Measurements from ENCODE around the gene C1QTNF8. TPM values are rescaled to one million over a fixed set of nuclear protein-coding genes. Genes with fewer than 3 reads are reported as not detected.

Gene C1QTNF8
- polyA plus RNA-seq, 1 donor (not counting 4 experiments of a cell fraction or from before 2014, with no cell fraction given), result not detected

DNA sequence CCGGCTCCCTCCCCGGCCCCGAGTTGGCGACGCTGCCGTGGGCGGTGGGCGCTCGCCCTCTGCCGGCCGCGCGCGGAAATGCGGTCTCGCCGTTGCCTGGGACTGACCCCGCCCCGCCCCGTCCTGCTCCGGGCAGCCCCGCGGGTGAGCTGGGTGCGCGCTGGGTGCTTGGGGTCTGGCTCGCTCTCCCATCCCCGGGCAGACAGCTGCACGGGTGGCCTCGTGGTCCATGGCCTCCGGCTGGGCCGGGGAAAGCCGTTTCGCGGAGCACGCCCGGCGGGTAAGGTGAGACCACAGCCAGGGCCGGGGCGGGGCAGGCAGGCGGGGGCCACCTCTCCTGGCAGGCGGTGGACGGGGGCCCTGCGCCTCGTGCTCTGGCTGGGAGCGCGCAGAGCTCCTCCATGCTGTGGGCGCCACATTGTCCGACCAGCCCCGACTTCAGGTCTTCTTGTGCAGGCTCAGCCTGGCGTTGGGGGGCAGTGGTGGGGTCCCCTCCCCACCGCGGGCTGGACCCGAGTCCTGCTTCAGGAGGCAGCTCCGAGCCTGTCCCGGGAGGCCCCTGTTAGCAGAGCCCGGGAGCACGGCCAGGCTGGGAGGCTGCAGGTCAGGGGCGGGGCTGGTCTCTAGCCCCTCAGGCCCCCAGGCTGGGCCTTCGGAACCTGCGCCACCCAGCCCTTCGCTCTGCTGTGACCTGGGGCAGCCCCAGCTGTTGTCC is 7.0 kb upstream of the C1QTNF8 start:
- no peak overlapping the region for H2AFZ ChIP-seq (ENCODE audit: control insufficient read depth, low read length)
- H3K4me3 ChIP-seq (ENCODE audit: control insufficient read depth in 2 of 3, extremely low read depth in 1 of 3, insufficient read depth in 2 of 3, low read depth in 1 of 3, low read length in 3 of 3), result no peak overlapping the region
- H3K27me3 ChIP-seq (ENCODE audit: control insufficient read depth, extremely low read depth, insufficient read depth, low read length), result peaks cover 56% of the 10 kb centered on the region
- TF ChIP-seq, protein P1, sequence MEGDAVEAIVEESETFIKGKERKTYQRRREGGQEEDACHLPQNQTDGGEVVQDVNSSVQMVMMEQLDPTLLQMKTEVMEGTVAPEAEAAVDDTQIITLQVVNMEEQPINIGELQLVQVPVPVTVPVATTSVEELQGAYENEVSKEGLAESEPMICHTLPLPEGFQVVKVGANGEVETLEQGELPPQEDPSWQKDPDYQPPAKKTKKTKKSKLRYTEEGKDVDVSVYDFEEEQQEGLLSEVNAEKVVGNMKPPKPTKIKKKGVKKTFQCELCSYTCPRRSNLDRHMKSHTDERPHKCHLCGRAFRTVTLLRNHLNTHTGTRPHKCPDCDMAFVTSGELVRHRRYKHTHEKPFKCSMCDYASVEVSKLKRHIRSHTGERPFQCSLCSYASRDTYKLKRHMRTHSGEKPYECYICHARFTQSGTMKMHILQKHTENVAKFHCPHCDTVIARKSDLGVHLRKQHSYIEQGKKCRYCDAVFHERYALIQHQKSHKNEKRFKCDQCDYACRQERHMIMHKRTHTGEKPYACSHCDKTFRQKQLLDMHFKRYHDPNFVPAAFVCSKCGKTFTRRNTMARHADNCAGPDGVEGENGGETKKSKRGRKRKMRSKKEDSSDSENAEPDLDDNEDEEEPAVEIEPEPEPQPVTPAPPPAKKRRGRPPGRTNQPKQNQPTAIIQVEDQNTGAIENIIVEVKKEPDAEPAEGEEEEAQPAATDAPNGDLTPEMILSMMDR (optimal IDR thresholded peaks at IDR 0.05 in 1 of 3, IDR thresholded peaks at IDR 0.05 in 1 of 3, conservative IDR thresholded peaks at IDR 0.05 in 1 of 3; ENCODE audit: extremely low read depth in 1 of 3, insufficient read depth in 2 of 3, low read length in 3 of 3), result peak in 2 of 3 experiments; percentile 65 to 86
- TF ChIP-seq EZH2 (IDR thresholded peaks at IDR 0.05; ENCODE audit: low read length), result peak; percentile 16
- no peaks in the 10 kb centered on the region for H4K20me1 ChIP-seq (ENCODE audit: control insufficient read depth, extremely low read depth, insufficient read depth, low read length)
- no peaks in the 10 kb centered on the region for H3K9me1 ChIP-seq (ENCODE audit: control insufficient read depth, extremely low read depth, insufficient read depth, low read length)
- no peak overlapping the region for H3K27ac ChIP-seq (ENCODE audit: control insufficient read depth, insufficient read depth, low read length)
- H3K36me3 ChIP-seq (ENCODE audit: control insufficient read depth in 2 of 2, extremely low read depth in 1 of 2, insufficient read depth in 2 of 2, low read length in 2 of 2), result no peaks in the 10 kb centered on the region
- H3K9ac ChIP-seq (ENCODE audit: control insufficient read depth, extremely low read depth, insufficient read depth, low read length), result no peak overlapping the region
- dilution Hi-C loops (cut with MboI; ENCODE audit: extremely low pct_ligation_motif_present, low sequenced_read_pairs), result no loop called here
- H3K79me2 ChIP-seq (ENCODE audit: control insufficient read depth, insufficient read depth, low read length), result no peaks in the 10 kb centered on the region
- H3K9me3 ChIP-seq (ENCODE audit: control insufficient read depth, low read depth, low read length), result no peaks in the 10 kb centered on the region
- no peak for FAIRE-seq
- peak overlapping the region; percentile 45 for H3K4me2 ChIP-seq (ENCODE audit: control insufficient read depth, extremely low read depth, insufficient read depth, low read depth, low read length)
- DNase-seq (ENCODE audit: low read depth, low spot score), result no peak
- H3K4me1 ChIP-seq (ENCODE audit: control insufficient read depth, extremely low read depth, insufficient read depth, low read length), result no peaks in the 10 kb centered on the region

DNA sequence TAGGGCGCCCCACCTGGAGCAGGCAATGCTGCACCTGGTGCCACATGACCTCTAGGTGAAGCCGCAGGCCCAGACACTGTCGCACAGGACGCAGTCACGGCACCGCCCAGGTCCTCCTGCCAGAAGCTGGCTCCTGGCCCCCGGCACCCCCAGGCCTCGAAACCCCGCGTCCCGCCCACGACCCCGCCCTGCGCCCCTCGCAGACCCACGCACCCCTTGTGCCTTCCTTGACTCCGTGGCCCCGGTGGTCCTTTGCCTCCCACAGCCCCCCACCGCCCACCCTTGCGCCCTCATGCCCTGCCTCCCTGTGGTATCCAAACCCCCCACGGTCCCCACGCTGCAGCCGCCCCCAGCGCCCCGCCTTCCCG is 6.3 kb upstream of the C1QTNF8 start:
- Histone ChIP-seq H3K4me3 (ENCODE audit: control insufficient read depth in 2 of 3, extremely low read depth in 1 of 3, insufficient read depth in 2 of 3, low read depth in 1 of 3, low read length in 3 of 3) (no peak overlapping the region), H3K9ac (ENCODE audit: control insufficient read depth, extremely low read depth, insufficient read depth, low read length) (no peak overlapping the region), H3K27me3 (ENCODE audit: control insufficient read depth, extremely low read depth, insufficient read depth, low read length) (peaks cover 50% of the 10 kb centered on the region), H3K36me3 (ENCODE audit: control insufficient read depth in 2 of 2, extremely low read depth in 1 of 2, insufficient read depth in 2 of 2, low read length in 2 of 2) (no peaks in the 10 kb centered on the region), H4K20me1 (ENCODE audit: control insufficient read depth, extremely low read depth, insufficient read depth, low read length) (no peaks in the 10 kb centered on the region), H3K27ac (ENCODE audit: control insufficient read depth, insufficient read depth, low read length) (no peak overlapping the region), H3K9me3 (ENCODE audit: control insufficient read depth, low read depth, low read length) (no peaks in the 10 kb centered on the region), H3K4me2 (ENCODE audit: control insufficient read depth, extremely low read depth, insufficient read depth, low read depth, low read length) (no peak overlapping the region), H2AFZ (ENCODE audit: control insufficient read depth, low read length) (no peak overlapping the region), H3K4me1 (ENCODE audit: control insufficient read depth, extremely low read depth, insufficient read depth, low read length) (no peaks in the 10 kb centered on the region), H3K9me1 (ENCODE audit: control insufficient read depth, extremely low read depth, insufficient read depth, low read length) (no peaks in the 10 kb centered on the region), H3K79me2 (ENCODE audit: control insufficient read depth, insufficient read depth, low read length) (no peaks in the 10 kb centered on the region)
- DNase-seq (ENCODE audit: low read depth, low spot score) (no peak), FAIRE-seq (no peak)
- dilution Hi-C loops (cut with MboI; ENCODE audit: extremely low pct_ligation_motif_present, low sequenced_read_pairs), result no loop called here
- TF ChIP-seq EZH2 (IDR thresholded peaks at IDR 0.05; ENCODE audit: low read length), result no peak
- TF ChIP-seq, protein P1 (optimal IDR thresholded peaks at IDR 0.05 in 1 of 3, IDR thresholded peaks at IDR 0.05 in 1 of 3, conservative IDR thresholded peaks at IDR 0.05 in 1 of 3; ENCODE audit: extremely low read depth in 1 of 3, insufficient read depth in 2 of 3, low read length in 3 of 3), result no peak
